GM19099 (cell line): ENCODE data around the gene TRIM9.

Experiments used
- POLR2A ChIP-seq: IDR thresholded peaks from 3 replicates; pipeline ENCODE4 v1.6.1; 2011; ENCODE audit warnings: low read depth; ENCODE audit not compliant: insufficient read length; ENCODE audit errors: extremely low read depth

Gene TRIM9

GRCh38 chr14:51079085-51079484 is 15.8 kb downstream of the TRIM9 start:
- TF ChIP-seq POLR2A = no peak

GRCh38 chr14:51074701-51075385 is 20.1 kb downstream of the TRIM9 start:
- no peak for TF ChIP-seq POLR2A

- TF ChIP-seq POLR2A = no peak
These were observed 21.2 kb downstream of the TRIM9 start for GRCh38 chr14:51073731-51074130.

GRCh38 chr14:51072976-51073375 is 21.9 kb downstream of the TRIM9 start:
- TF ChIP-seq POLR2A = no peak

- TF ChIP-seq POLR2A = no peak
These were observed 23.0 kb downstream of the TRIM9 start for GRCh38 chr14:51071857-51072256.

- TF ChIP-seq POLR2A = no peak
These were observed 24.2 kb downstream of the TRIM9 start for GRCh38 chr14:51070726-51071125.

GRCh38 chr14:51069055-51069454 is 25.9 kb downstream of the TRIM9 start:
- TF ChIP-seq POLR2A = no peak

- TF ChIP-seq POLR2A = no peak
These were observed 26.6 kb downstream of the TRIM9 start for GRCh38 chr14:51068268-51068667.

GRCh38 chr14:51067295-51067694 is 27.6 kb downstream of the TRIM9 start:
- TF ChIP-seq POLR2A = no peak

- TF ChIP-seq POLR2A = no peak
These were observed 28.3 kb downstream of the TRIM9 start for GRCh38 chr14:51066576-51066975.

- no peak for TF ChIP-seq POLR2A
These were observed 35.9 kb downstream of the TRIM9 start for GRCh38 chr14:51059032-51059431.

- no peak for TF ChIP-seq POLR2A
These were observed 36.5 kb downstream of the TRIM9 start for GRCh38 chr14:51058382-51058781.

- no peak for TF ChIP-seq POLR2A
These were observed 38.5 kb downstream of the TRIM9 start for GRCh38 chr14:51056421-51056820.

- no peak for TF ChIP-seq POLR2A
These were observed 41.7 kb downstream of the TRIM9 start for GRCh38 chr14:51053157-51053556.

- TF ChIP-seq POLR2A = no peak
These were observed 49.9 kb downstream of the TRIM9 start for GRCh38 chr14:51044961-51045360.

GRCh38 chr14:51041883-51042282 is 53.0 kb downstream of the TRIM9 start:
- no peak for TF ChIP-seq POLR2A

- TF ChIP-seq POLR2A = no peak
These were observed 53.8 kb downstream of the TRIM9 start for GRCh38 chr14:51041108-51041531.
